ENCODE measurements around the gene YY2.
A peak's percentile ranks its signal among the peaks of the same experiment; 100 is the strongest.
"Not testable (repeated sequence)": the region's sequence is repeated elsewhere in the genome, so short reads cannot be mapped to it uniquely, and the experiment has no call there.

Gene YY2

DNA sequence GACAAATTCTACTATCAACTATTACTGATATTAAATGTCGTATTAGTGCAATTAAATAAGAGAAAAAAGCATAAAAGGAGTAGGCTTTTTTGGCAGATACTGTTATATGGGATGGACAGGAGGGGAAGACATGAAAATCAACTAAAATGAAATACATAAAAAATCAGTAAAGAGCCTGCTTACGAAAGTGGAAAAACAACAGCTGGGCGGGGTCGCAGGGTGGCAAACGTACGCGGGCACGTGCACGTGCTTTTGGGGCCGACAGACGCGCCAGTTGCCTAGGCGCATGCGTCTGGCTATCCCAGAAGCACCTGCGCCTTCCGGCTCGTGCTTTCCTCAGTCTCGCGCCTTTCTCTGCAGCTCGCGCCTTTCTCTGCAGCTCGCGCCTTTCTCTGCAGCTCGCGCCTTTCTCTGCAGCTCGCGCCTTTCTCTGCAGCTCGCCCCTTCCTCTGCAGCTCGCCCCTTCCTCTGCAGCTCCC lies at the start of gene YY2:
YY2 (plus strand) TSS at position 51 of the 479 bp plus-strand sequence. CDS start 498 bp downstream, outside the sequence.
- DNase-seq: no peak

DNA sequence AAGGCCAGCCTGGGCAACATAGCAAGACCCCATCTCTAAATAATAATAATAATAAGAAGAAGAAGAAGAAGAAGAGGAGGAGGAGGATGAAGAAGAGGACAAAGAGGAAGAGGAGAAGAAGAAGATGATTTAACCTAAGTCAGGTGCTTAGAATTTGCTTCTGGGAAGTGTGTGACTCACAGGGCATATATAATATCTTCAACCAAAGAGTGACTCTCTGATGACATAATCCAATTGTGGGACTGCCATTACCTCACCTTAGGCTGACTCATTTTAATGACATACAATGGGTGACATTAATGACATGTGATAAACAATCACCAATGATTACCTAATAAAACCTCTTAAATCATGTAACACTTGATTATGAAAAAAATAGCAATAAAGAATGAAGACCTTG lies 49.1 kb upstream of the YY2 start:
- DNase-seq: no peak

- no peak for DNase-seq
These were observed 44.0 kb upstream of the YY2 start for GRCh38 chrX:21811832-21812231.

GRCh38 chrX:21812628-21813027 lies 43.2 kb upstream of the YY2 start:
- DNase-seq: no peak

- DNase-seq: no peak
These were observed 42.0 kb upstream of the YY2 start for GRCh38 chrX:21813612-21814368.

- no peak for DNase-seq
These were observed 39.7 kb upstream of the YY2 start for GRCh38 chrX:21816136-21816535.

DNA sequence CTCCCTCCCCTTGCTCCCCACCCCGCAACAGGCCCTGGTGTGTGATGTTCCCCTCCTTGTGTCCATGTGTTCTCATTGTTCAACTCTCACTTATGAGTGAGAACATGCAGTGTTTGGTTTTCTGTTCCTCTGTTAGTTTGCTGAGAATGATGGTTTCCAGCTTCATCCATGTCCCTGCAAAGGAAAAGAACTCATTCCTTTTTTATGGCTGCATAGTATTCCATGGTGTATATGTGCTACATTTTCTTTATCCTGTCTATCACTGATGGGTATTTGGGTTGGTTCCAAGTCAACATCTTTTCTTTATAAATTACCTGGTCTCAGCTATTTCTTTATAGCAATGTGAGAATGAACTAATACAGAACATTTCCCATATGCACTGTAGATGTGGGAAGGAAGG lies 35.6 kb upstream of the YY2 start:
- DNase-seq: not testable (repeated sequence)

DNA sequence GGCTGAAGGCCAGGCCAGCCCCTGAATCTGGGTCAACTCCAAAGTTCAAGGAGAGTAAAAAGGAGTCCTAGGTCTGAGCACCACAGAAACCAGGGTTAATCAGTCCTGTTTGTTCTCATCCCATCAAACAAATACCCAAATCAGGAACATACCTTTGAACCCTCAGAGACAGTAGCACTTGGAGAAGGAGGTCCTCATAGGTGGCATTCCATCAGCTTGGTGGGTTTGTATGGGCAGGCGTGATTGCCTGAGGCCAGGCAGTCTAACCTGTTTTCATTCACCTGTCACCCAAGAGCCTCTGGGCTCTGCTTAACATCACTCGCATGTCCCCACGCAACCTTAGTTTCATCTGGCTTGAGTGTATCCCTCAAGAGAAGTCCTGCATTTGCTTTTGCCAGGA lies 33.9 kb upstream of the YY2 start:
- no peak for DNase-seq

DNA sequence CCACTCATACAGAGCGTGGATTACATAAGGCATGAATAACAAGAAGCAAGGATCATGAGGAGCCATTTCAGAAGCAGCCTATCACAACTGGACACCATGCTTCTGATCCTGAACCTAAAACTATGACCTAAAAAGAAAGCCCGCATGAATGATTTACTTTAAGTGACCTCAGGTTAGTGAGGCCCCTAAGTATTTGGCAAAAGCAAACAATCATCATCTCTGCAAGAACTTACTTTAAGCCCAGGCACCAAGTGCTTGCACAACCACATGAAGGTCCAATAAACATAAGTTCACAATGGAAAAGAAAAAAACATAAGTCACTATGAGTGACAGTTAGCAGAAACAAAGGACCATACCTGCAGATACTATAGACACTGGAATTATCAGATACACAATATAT lies 24.3 kb upstream of the YY2 start:
- no peak for DNase-seq

DNA sequence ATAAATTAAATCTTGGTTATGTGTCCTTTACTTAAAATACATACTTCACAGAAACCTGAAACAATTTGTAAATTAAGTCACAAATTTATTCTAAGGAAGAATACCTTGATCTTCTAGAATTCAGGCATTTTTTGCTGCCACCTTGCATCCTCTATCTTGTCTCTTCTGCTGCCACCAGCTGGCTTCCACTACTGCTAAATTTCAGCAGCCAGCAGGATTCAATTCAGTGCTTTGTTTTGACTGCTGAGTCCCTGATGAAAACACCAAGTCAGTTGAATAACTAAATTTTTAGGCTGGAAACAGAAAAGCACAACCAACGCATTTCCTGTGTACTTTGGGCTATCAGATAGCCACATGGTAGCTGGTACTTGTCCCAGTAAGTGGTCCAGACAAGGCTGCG lies 18.7 kb upstream of the YY2 start:
- DNase-seq: no peak

- no peak for DNase-seq
These were observed 16.9 kb upstream of the YY2 start for GRCh38 chrX:21838937-21839333.

DNA sequence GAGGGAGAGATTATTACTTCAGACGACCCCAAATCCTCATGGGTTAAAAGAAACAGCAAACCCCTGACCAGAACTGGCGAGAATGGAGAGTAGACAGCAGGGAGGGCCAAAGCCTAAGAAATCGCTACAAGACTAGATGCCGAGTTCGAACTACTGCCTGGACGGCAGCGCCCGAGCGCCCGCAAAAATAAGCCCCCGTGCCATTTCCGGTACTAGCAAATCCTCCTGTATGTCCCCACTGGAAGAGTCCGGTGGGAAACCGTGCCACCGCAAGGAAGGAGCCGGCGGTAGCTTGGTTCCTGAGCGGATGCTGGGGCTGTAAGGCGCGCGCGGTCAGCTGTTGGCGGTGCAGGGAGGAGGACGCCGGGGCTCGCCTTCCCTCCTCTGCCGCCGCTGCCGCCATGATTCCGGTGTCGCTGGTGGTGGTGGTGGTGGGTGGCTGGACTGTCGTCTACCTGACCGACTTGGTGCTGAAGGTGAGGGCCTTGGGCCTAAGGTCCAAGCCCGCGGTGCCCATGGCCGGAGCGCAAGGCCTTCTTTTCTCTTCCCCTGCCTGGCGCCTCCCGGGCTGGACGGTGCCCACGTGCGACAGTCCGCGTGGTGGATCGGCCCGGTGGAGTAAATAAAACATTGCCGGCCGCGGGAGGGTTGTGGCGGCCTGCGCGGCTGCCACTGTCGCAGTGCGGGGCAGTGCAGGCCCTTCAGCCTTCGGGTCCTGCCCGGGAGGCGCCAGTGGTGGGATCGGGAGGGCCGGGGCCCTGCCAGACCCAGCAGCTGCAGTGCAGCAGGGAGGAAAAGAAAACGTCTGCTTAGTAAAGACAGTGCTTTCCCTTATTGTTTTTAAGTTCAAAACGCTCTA lies 16.2 kb upstream of the YY2 start, which contains the start of gene MBTPS2:
MBTPS2 (plus strand) TSS at position 284 of the 859 bp plus-strand sequence; CDS start at position 402, 118 bp downstream.
- peak; percentile 50 for DNase-seq

DNA sequence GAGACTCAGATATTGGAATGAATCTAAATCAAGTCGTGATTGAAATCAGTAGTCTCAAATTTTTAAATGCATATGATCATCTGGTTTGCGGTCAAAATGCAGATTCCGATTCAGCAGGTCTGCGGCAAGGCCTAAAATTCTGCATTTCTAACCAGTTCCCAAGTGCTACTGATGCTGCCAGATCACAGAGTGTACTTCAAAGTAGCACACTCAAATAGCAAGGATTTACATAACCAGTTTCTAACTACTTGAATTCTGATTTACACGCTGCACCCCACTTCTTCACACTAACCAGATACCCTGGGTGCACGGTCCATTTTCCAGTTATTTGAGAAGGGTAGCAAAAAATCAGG lies 15.6 kb upstream of the YY2 start:
- DNase-seq: no peak

- no peak for DNase-seq
These were observed 12.6 kb upstream of the YY2 start for GRCh38 chrX:21843179-21843578.

DNA sequence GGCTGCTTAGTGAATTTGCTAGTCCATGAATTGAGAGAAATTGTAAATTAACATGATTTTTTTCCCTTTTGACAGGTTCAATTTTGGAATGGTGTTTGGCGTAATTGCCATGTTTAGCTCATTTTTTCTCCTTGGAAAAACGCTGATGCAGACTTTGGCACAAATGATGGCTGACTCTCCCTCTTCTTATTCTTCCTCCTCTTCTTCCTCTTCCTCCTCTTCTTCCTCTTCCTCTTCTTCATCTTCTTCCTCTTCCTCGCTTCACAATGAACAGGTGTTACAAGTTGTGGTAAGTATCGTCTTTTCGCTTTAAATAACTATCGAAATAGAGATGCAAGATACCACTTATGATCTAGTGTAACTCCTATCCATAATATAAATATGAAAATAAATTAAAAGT lies 10.7 kb upstream of the YY2 start:
- DNase-seq: no peak

DNA sequence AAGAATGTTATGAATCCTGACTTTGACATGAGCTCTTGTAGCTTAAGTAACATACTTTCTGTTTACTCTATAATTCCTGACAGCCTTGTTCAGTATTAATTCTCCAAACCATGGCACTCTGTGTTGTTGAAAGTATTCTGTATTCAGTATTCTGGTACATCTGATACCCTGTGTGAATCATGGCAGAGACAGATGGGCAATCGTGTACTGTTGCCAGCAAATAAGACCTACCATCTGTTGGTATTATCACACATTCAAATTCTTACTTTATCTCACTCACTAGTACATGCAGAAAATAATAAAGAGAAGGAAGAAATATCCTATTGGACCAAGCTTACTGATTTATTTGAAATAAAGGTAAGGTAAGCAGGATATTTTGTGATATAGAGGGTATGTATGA lies 8.4 kb upstream of the YY2 start:
- no peak for DNase-seq

- no peak for DNase-seq
These were observed 2.2 kb upstream of the YY2 start for GRCh38 chrX:21853578-21853977.

- no peak for DNase-seq
These were observed 717 bp downstream of the YY2 start for GRCh38 chrX:21856504-21856903.

DNA sequence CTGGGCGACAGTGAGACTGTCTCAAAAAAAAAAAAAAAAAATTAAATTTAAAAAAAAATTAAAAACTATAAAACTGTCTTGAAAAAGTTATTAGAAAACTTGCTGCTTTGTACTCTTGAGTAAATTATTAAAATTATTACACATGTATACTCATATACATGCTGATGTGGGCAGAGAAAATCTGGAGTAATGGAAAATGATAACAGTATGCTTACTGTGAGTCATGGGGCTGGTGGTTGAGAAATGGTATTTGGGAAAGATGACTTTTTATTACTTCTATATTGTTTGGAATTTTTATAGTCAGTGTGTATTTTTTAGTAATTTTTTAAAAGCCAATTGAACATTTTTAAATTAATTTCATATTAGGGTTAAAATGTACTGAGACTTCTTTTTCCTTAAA lies 7.5 kb downstream of the YY2 start:
- DNase-seq: no peak

- DNase-seq: no peak
These were observed 9.6 kb downstream of the YY2 start for GRCh38 chrX:21865436-21865835.

GRCh38 chrX:21870494-21870893 lies 14.7 kb downstream of the YY2 start:
- no peak for DNase-seq

DNA sequence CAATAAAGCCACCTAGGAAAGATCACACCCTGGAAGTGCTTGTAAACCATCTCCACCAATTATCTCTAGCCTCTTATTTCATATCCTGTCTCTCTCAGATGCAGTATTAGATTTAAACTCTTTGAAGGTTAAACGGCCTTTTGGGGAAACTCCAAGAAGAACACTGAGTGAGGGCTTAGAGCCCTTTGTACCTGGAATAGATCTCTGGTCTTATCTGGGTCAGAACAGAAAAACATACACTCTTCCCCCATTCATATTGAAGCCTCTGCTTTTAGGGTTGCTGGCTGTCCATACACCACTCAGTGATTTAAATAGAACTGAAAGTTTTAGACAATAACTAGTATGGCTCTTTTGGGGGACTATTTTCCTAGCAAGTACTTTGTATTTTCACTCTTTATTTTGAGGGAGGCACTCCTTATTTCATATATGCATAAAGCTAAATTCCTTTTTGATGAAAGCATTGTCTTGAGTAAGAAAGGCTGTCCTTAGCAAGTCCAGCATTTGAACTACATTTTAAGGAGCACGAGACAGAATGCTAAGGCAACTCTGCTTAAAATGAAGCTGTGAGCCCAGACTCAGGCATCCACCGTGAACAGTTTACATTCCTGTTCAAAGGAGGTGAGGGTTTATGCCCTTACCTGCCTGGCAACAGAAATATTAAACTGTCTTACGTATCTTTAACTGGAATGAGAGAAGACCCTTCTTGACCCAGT lies 17.4 kb downstream of the YY2 start:
- no peak for DNase-seq

DNA sequence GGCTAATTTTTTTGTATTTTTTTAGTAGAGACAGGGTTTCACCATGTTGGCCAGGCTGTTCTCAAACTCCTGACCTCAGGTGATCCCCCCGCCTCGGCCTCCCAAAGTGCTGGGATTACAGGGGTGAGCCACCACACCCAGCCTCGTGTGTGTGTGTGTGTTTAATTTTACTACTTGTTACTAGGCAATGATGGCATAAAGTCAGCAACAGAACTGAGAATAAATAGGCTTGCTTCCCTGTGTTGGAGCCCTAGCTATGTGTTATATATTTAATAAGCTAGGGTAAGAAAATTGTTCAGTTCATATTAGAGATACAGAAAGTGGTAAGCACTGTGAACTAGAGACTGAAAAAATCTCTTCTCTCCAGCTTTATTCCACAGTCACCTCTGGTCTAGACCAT lies 18.4 kb downstream of the YY2 start:
- not testable (repeated sequence) for DNase-seq

All from NCI-H2029 (cell line).